Mesenchymal stem cell (in vitro differentiated cells and primary cell): ENCODE measurements around the gene CLASP1.

Experiments used
- DNase-seq: peaks from one replicate; pipeline ENCODE4 v3.0.0-alpha.2; 2013
- H2AFZ ChIP-seq: one replicate; pipeline ENCODE4 v1.6.1; 2013; ENCODE audit warnings: low read depth, mild to moderate bottlenecking, control low read depth, inconsistent platforms, low read length, moderate library complexity
- H2AK5ac ChIP-seq: 2 replicates; pipeline ENCODE4 v1.6.1; 2013; ENCODE audit warnings: low read length, moderate library complexity, mild to moderate bottlenecking, inconsistent platforms; ENCODE audit not compliant: severe bottlenecking
- H2BK120ac ChIP-seq: one replicate; pipeline ENCODE4 v1.6.1; 2013; ENCODE audit warnings: low read depth, mild to moderate bottlenecking, inconsistent platforms, low read length, moderate library complexity
- H2BK12ac ChIP-seq, 2 experiments: one replicate each; pipeline ENCODE4 v1.6.1; 2013; ENCODE audit warnings: inconsistent platforms in 2 of 2, low read length in 2 of 2, mild to moderate bottlenecking in 2 of 2, moderate library complexity in 2 of 2, control low read depth in 1 of 2
- H2BK15ac ChIP-seq: one replicate; pipeline ENCODE4 v1.6.1; 2013; ENCODE audit warnings: mild to moderate bottlenecking, low read depth, inconsistent platforms; ENCODE audit not compliant: poor library complexity, severe bottlenecking
- H2BK5ac ChIP-seq: 2 replicates; pipeline ENCODE4 v1.6.1; 2013; ENCODE audit warnings: low read depth, mild to moderate bottlenecking, low read length, control low read depth, inconsistent platforms; ENCODE audit not compliant: poor library complexity, severe bottlenecking
- H3K14ac ChIP-seq, 2 experiments: one replicate each; pipeline ENCODE4 v1.6.1; 2013; ENCODE audit warnings: inconsistent platforms in 2 of 2, low read length in 2 of 2, control low read depth in 1 of 2, mild to moderate bottlenecking in 1 of 2, moderate library complexity in 1 of 2
- H3K18ac ChIP-seq, 2 experiments: one replicate each; pipeline ENCODE4 v1.6.1; 2013; ENCODE audit warnings: inconsistent platforms in 2 of 2, low read length in 2 of 2, control low read depth in 1 of 2, low read depth in 1 of 2, mild to moderate bottlenecking in 1 of 2
- H3K23ac ChIP-seq, 2 experiments: one replicate each; pipeline ENCODE4 v1.6.1; 2013; ENCODE audit warnings: inconsistent platforms in 2 of 2, low read length in 2 of 2, mild to moderate bottlenecking in 2 of 2, moderate library complexity in 2 of 2, control low read depth in 1 of 2
- H3K27ac ChIP-seq: 2 replicates; pipeline ENCODE4 v1.5.1; 2013; ENCODE audit warnings: mild to moderate bottlenecking, moderate library complexity, low read length, control low read depth, inconsistent platforms; ENCODE audit not compliant: poor library complexity, severe bottlenecking
- H3K27me3 ChIP-seq, 2 experiments: 2 replicates each; pipeline versions ENCODE4 v1.6.1 to v1.7.0; 2013; ENCODE audit warnings: low read length in 2 of 2, mild to moderate bottlenecking in 2 of 2, moderate library complexity in 2 of 2, control low read depth in 1 of 2, inconsistent platforms in 1 of 2; ENCODE audit not compliant: control insufficient read depth in 1 of 2, insufficient read depth in 1 of 2
- H3K36me3 ChIP-seq, 2 experiments: 2 replicates each; pipeline versions ENCODE4 v1.6.1 to v1.7.0; 2013; ENCODE audit warnings: low read length in 2 of 2, control low read depth in 1 of 2, inconsistent platforms in 1 of 2, low read depth in 1 of 2, mild to moderate bottlenecking in 1 of 2; ENCODE audit not compliant: insufficient read depth in 2 of 2, control insufficient read depth in 1 of 2
- H3K4ac ChIP-seq, 2 experiments: one replicate each; pipeline ENCODE4 v1.6.1; 2013; ENCODE audit warnings: inconsistent platforms in 2 of 2, low read length in 2 of 2, mild to moderate bottlenecking in 2 of 2, moderate library complexity in 2 of 2, control low read depth in 1 of 2, low read depth in 1 of 2
- H3K4me1 ChIP-seq: 2 replicates; pipeline ENCODE4 v1.6.1; 2013; ENCODE audit warnings: low read depth, low read length, control low read depth; ENCODE audit not compliant: control insufficient read depth, insufficient read depth
- H3K4me2 ChIP-seq: 2 replicates; pipeline ENCODE4 v1.6.1; 2013; ENCODE audit warnings: low read length, mild to moderate bottlenecking, inconsistent platforms; ENCODE audit not compliant: poor library complexity, severe bottlenecking
- H3K4me3 ChIP-seq, 2 experiments: 2 replicates each; pipeline versions ENCODE4 v1.5.1 to v1.7.0; 2013; ENCODE audit warnings: low read length in 2 of 2, mild to moderate bottlenecking in 2 of 2, control low read depth in 1 of 2, low read depth in 1 of 2; ENCODE audit not compliant: insufficient read depth in 1 of 2
- H3K79me1 ChIP-seq: replicated peaks from 2 replicates; pipeline ENCODE4 v1.6.1; 2013; ENCODE audit warnings: mild to moderate bottlenecking, control low read depth, low read length, inconsistent platforms; ENCODE audit not compliant: poor library complexity, severe bottlenecking
- H3K9ac ChIP-seq: 2 replicates; pipeline ENCODE4 v1.7.0; 2013; ENCODE audit warnings: mild to moderate bottlenecking, low read length, moderate library complexity
- H3K9me3 ChIP-seq: 2 replicates; pipeline ENCODE4 v1.7.0; 2013; ENCODE audit warnings: mild to moderate bottlenecking, low read length; ENCODE audit not compliant: control insufficient read depth
- H4K8ac ChIP-seq: one replicate; pipeline ENCODE4 v1.6.1; 2013; ENCODE audit warnings: inconsistent platforms, mild to moderate bottlenecking, low read length, moderate library complexity
- H4K91ac ChIP-seq: one replicate; pipeline ENCODE4 v1.6.1; 2013; ENCODE audit warnings: mild to moderate bottlenecking, low read length, inconsistent platforms
- WGBS: methylation state at CpG from one replicate; pipeline ENCODE4 v1.1.7; 2013; ENCODE audit warnings: mixed read lengths; 5-methylcytosine and 5-hydroxymethylcytosine counted together

CLASP1 gene

GRCh38 chr2:121360566-121361300, 288.5 kb downstream of the CLASP1 start:
- H3K4me3 ChIP-seq, result no peak overlapping the region
- no peak overlapping the region for H2BK120ac ChIP-seq
- H3K4ac ChIP-seq, result no peak overlapping the region
- H2BK5ac ChIP-seq, result no peak overlapping the region
- H3K23ac ChIP-seq, result no peak overlapping the region
- DNase-seq, result peak; percentile 25
- no peak overlapping the region for H2BK12ac ChIP-seq
- peaks cover 6% of the 10 kb centered on the region for H3K4me1 ChIP-seq
- H3K27me3 ChIP-seq, result no peaks in the 10 kb centered on the region
- H2BK15ac ChIP-seq, result no peak overlapping the region
- no peak overlapping the region for H3K18ac ChIP-seq
- 85% methylated on average over 7 of the region's 8 CpGs for WGBS
- no peaks in the 10 kb centered on the region for H3K9me3 ChIP-seq
- no peak overlapping the region for H3K27ac ChIP-seq
- no peak overlapping the region for H3K14ac ChIP-seq
- no peak overlapping the region for H3K4me2 ChIP-seq
- H2AK5ac ChIP-seq, result no peak overlapping the region
- H4K91ac ChIP-seq, result no peak overlapping the region
- no peak overlapping the region for H4K8ac ChIP-seq
- peaks cover 13% of the 10 kb centered on the region for H3K79me1 ChIP-seq
- peaks cover 37 to 45% of the 10 kb centered on the region in 2 experiments for H3K36me3 ChIP-seq
- no peak overlapping the region for H2AFZ ChIP-seq
- H3K9ac ChIP-seq, result no peak overlapping the region

GRCh38 chr2:121359716-121360565, 289.3 kb downstream of the CLASP1 start:
- no peak overlapping the region for H2BK15ac ChIP-seq
- H2BK5ac ChIP-seq, result no peak overlapping the region
- no peak overlapping the region for H3K4ac ChIP-seq
- DNase-seq, result no peak
- no peak overlapping the region for H2AFZ ChIP-seq
- H3K4me2 ChIP-seq, result no peak overlapping the region
- no peak overlapping the region for H3K14ac ChIP-seq
- H3K4me1 ChIP-seq, result peaks cover 6% of the 10 kb centered on the region
- no peaks in the 10 kb centered on the region for H3K9me3 ChIP-seq
- H3K36me3 ChIP-seq, result peaks cover 35 to 41% of the 10 kb centered on the region in 2 experiments
- no peak overlapping the region for H2BK120ac ChIP-seq
- H3K27ac ChIP-seq, result no peak overlapping the region
- H3K18ac ChIP-seq, result no peak overlapping the region
- H3K79me1 ChIP-seq, result peaks cover 11% of the 10 kb centered on the region
- no peak overlapping the region for H4K8ac ChIP-seq
- H3K27me3 ChIP-seq, result no peaks in the 10 kb centered on the region
- H2AK5ac ChIP-seq, result no peak overlapping the region
- no peak overlapping the region for H2BK12ac ChIP-seq
- no peak overlapping the region for H3K9ac ChIP-seq
- H3K4me3 ChIP-seq, result no peak overlapping the region
- 98% methylated on average over 7 of the region's 9 CpGs for WGBS
- no peak overlapping the region for H3K23ac ChIP-seq
- no peak overlapping the region for H4K91ac ChIP-seq

- Histone ChIP-seq H2BK5ac (no peak overlapping the region), H3K27me3 (no peaks in the 10 kb centered on the region), H3K14ac (no peak overlapping the region), H3K18ac (no peak overlapping the region), H2BK12ac (no peak overlapping the region), H3K4me2 (no peak overlapping the region), H2BK120ac (no peak overlapping the region), H3K9ac (no peak overlapping the region), H2BK15ac (no peak overlapping the region), H4K8ac (no peak overlapping the region), H2AFZ (no peak overlapping the region), H4K91ac (no peak overlapping the region), H3K4me3 (no peak overlapping the region), H3K23ac (no peak overlapping the region), H3K4me1 (peaks cover 6% of the 10 kb centered on the region), H3K79me1 (peaks cover 13% of the 10 kb centered on the region), H2AK5ac (no peak overlapping the region), H3K27ac (no peak overlapping the region), H3K36me3 (peaks cover 39 to 43% of the 10 kb centered on the region in 2 experiments), H3K9me3 (no peaks in the 10 kb centered on the region), H3K4ac (no peak overlapping the region)
- no peak for DNase-seq
- 100% methylated on average over 1 of the region's 1 CpG for WGBS
Measured at GRCh38 chr2:121359170-121359569, 290.1 kb downstream of the CLASP1 start.

- no peak overlapping the region for H3K14ac ChIP-seq
- H2AFZ ChIP-seq, result no peak overlapping the region
- H3K4me3 ChIP-seq, result no peak overlapping the region
- peaks cover 3% of the 10 kb centered on the region for H3K4me1 ChIP-seq
- no peak overlapping the region for H3K4ac ChIP-seq
- DNase-seq, result no peak
- no peak overlapping the region for H2AK5ac ChIP-seq
- H4K8ac ChIP-seq, result no peak overlapping the region
- H3K36me3 ChIP-seq, result peaks cover 43 to 50% of the 10 kb centered on the region in 2 experiments
- no peak overlapping the region for H3K23ac ChIP-seq
- H3K27me3 ChIP-seq, result no peaks in the 10 kb centered on the region
- no peak overlapping the region for H3K4me2 ChIP-seq
- H2BK12ac ChIP-seq, result no peak overlapping the region
- H3K79me1 ChIP-seq, result peaks cover 18% of the 10 kb centered on the region
- H3K27ac ChIP-seq, result no peak overlapping the region
- H4K91ac ChIP-seq, result no peak overlapping the region
- no peak overlapping the region for H3K9ac ChIP-seq
- 92% methylated on average over 1 of the region's 2 CpGs for WGBS
- H3K18ac ChIP-seq, result no peak overlapping the region
- no peak overlapping the region for H2BK120ac ChIP-seq
- H3K9me3 ChIP-seq, result no peaks in the 10 kb centered on the region
- H2BK15ac ChIP-seq, result no peak overlapping the region
- H2BK5ac ChIP-seq, result no peak overlapping the region
Measured at GRCh38 chr2:121358291-121358690, 291.0 kb downstream of the CLASP1 start.
